ENCODE data around the gene IL23R. TPM values are rescaled to one million over a fixed set of nuclear protein-coding genes. Genes with fewer than 3 reads are reported as not detected.
"Not testable (repeated sequence)": the region's sequence is repeated elsewhere in the genome, so short reads cannot be mapped to it uniquely, and the experiment has no call there.

IL23R gene
- total RNA-seq, 1 experiment from 2014 or later: not detected

GRCh38 chr1:67146539-67146938 is 19.7 kb upstream of the IL23R start:
- no TSS peak for BruUV-seq (replicated peaks)
- Histone ChIP-seq H3K27me3 (ENCODE audit: insufficient read depth, low read length) (no peaks in the 10 kb centered on the region), H4K20me1 (ENCODE audit: insufficient read depth) (no peaks in the 10 kb centered on the region), H3K9me3 (ENCODE audit: control insufficient read depth in 1 of 2, insufficient read depth in 1 of 2, low read depth in 1 of 2, low read length in 2 of 2) (no peaks in the 10 kb centered on the region), H3K9me2 (ENCODE audit: insufficient read depth) (no peaks in the 10 kb centered on the region), H3K4me1 (ENCODE audit: control insufficient read depth in 1 of 2, insufficient read depth in 2 of 2, low read length in 2 of 2) (peaks cover 3 to 7% of the 10 kb centered on the region in 2 experiments; a peak in 3 of 4 replicates), H3K4me3 (replicated peaks in 1 of 2; ENCODE audit: low read depth in 1 of 2, low read length in 2 of 2) (no peak overlapping the region), H3K36me3 (ENCODE audit: control insufficient read depth in 1 of 2, insufficient read depth in 2 of 2, low read length in 2 of 2) (no peaks in the 10 kb centered on the region), H3K4me2 (ENCODE audit: low read length) (no peak overlapping the region), H3K27ac (ENCODE audit: low read depth, low read length) (no peak overlapping the region), H3K79me2 (ENCODE audit: insufficient read depth, low read length) (no peaks in the 10 kb centered on the region), H2AFZ (ENCODE audit: low read depth, low read length, poor library complexity, severe bottlenecking) (peak overlapping the region; percentile 61), H3K9ac (ENCODE audit: low read length) (no peak overlapping the region)
- intact Hi-C loops (cut with micrococcal nuclease): no loop called here
- ATAC-seq (no peak), DNase-seq (ENCODE audit: low read depth, low spot score) (no peak)
- POLR2A ChIA-PET: no interaction called here
- no peak for TF ChIP-seq EGR1 (IDR thresholded peaks at IDR 0.05; ENCODE audit: low read depth)
- no peak for TF ChIP-seq REST (IDR thresholded peaks at IDR 0.05; ENCODE audit: low read depth)
- no peak for TF ChIP-seq RAD21 (IDR thresholded peaks at IDR 0.05; ENCODE audit: low read depth)
- TF ChIP-seq YY1 (IDR thresholded peaks at IDR 0.05; ENCODE audit: extremely low read depth, insufficient replicate concordance, low read depth, low read length): no peak
- no peak for TF ChIP-seq ATF3 (IDR thresholded peaks at IDR 0.05)
- TF ChIP-seq ELF1 (IDR thresholded peaks at IDR 0.05; ENCODE audit: borderline replicate concordance, low read depth): no peak
- TF ChIP-seq EZH2phosphoT487 (IDR thresholded peaks at IDR 0.05; ENCODE audit: borderline replicate concordance): no peak
- no peak for TF ChIP-seq SIN3A (IDR thresholded peaks at IDR 0.05; ENCODE audit: low read depth)
- TF ChIP-seq MAX (IDR thresholded peaks at IDR 0.05): no peak
- no peak for TF ChIP-seq CTCF (IDR thresholded peaks at IDR 0.05 in 2 of 3, conservative IDR thresholded peaks at IDR 0.05 in 1 of 3; ENCODE audit: borderline replicate concordance in 1 of 3, insufficient read depth in 1 of 3, low read depth in 2 of 3, low read length in 2 of 3)
- TF ChIP-seq CEBPB (IDR thresholded peaks at IDR 0.05; ENCODE audit: low read depth): no peak
- TF ChIP-seq SRF (IDR thresholded peaks at IDR 0.05; ENCODE audit: low read depth): no peak
- no peak for TF ChIP-seq JUND (IDR thresholded peaks at IDR 0.05)
- TF ChIP-seq POLR2A (IDR thresholded peaks at IDR 0.05; ENCODE audit: borderline replicate concordance, extremely low read depth, insufficient read depth, insufficient read length): no peak
- no peak for TF ChIP-seq CBX3 (IDR thresholded peaks at IDR 0.05; ENCODE audit: low read depth)
- RAD21 ChIA-PET (ENCODE audit: low non-redundant PET in 1 of 2, low total read pairs in 2 of 2, uncharacterized antibody in 2 of 2, unreplicated experiment in 2 of 2): no interaction called here
- CTCF ChIA-PET: no interaction called here

GRCh38 chr1:67147973-67148372 is 18.3 kb upstream of the IL23R start:
- H4K20me1 ChIP-seq (ENCODE audit: insufficient read depth); POLR2A ChIA-PET; H3K9ac ChIP-seq (ENCODE audit: low read length); H2AFZ ChIP-seq (ENCODE audit: low read depth, low read length, poor library complexity, severe bottlenecking); H3K9me3 ChIP-seq (ENCODE audit: control insufficient read depth in 1 of 2, insufficient read depth in 1 of 2, low read depth in 1 of 2, low read length in 2 of 2); H3K79me2 ChIP-seq (ENCODE audit: insufficient read depth, low read length); DNase-seq (ENCODE audit: low read depth, low spot score); H3K9me2 ChIP-seq (ENCODE audit: insufficient read depth); ATAC-seq; H3K27ac ChIP-seq (ENCODE audit: low read depth, low read length); H3K27me3 ChIP-seq (ENCODE audit: insufficient read depth, low read length); H3K4me2 ChIP-seq (ENCODE audit: low read length); BruUV-seq (replicated peaks); H3K36me3 ChIP-seq (ENCODE audit: control insufficient read depth in 1 of 2, insufficient read depth in 2 of 2, low read length in 2 of 2); H3K4me3 ChIP-seq (replicated peaks in 1 of 2; ENCODE audit: low read depth in 1 of 2, low read length in 2 of 2); H3K4me1 ChIP-seq (ENCODE audit: control insufficient read depth in 1 of 2, insufficient read depth in 2 of 2, low read length in 2 of 2): not testable (repeated sequence)
- intact Hi-C loops (cut with micrococcal nuclease): loop anchor here (2.0 kb wide), 1 partner anchor 383 kb away; no protein-coding TSS in a partner anchor
- RAD21 ChIA-PET (ENCODE audit: low non-redundant PET in 1 of 2, low total read pairs in 2 of 2, uncharacterized antibody in 2 of 2, unreplicated experiment in 2 of 2): interaction anchor here (1.5 to 1.8 kb wide), 2 partner anchors 152 to 383 kb away, joined by 3 to 10 read pairs; no protein-coding TSS in a partner anchor
- CTCF ChIA-PET: interaction anchor here (0.7 to 4.4 kb wide), 8 partner anchors 20 to 384 kb away, joined by 3 to 62 read pairs (median 13); no protein-coding TSS in a partner anchor

Data from HCT116 (cell line).